ENCODE data around the gene WDR20. TPM values are rescaled to one million over a fixed set of nuclear protein-coding genes. Genes with fewer than 3 reads are reported as not detected.
"Not testable (repeated sequence)": the region's sequence is repeated elsewhere in the genome, so short reads cannot be mapped to it uniquely, and the experiment has no call there.

WDR20 gene
- polyA plus RNA-seq, 1 donor, result 23.2 TPM

DNA sequence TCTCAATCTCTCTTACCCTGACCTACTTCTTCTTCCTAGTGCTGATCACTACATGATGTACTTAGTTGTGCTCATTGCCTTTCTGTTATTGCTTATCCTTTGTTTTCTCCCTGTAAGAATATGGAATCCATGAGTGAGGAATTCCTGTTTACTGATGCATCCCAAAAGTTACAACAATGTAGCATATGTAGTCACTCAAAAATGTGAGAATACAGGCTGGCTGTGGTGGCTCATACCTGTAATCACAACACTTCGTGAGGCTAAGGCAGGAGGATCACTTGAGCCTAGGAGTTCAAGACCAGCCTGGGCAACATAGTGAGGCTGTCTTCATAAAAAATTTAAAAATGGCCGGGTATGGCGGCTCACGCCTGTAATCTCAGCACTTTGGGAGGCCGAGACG is 8.0 kb upstream of the WDR20 start:
- no peak for DNase-seq (ENCODE audit: low read depth)

DNA sequence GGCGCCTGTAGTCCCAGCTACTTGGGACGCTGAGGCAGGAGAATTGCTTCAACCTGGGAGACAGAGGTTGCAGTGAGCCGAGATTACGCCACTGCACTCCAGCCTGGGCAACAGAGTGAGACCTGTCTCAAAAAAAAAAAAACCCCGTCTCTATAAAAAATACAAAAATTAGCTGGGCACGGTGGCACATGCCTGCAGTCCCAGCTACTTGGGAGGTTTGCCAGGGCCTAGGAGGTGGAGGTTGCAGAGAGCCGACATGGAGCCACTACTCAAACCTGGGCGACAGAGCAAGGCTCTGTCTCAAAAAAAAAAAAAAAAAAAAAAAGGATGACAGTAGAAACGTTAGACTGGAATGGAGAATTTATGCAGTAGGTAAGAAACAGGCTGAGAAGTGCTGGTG is 5.7 kb upstream of the WDR20 start:
- not testable (repeated sequence) for DNase-seq (ENCODE audit: low read depth)

DNA sequence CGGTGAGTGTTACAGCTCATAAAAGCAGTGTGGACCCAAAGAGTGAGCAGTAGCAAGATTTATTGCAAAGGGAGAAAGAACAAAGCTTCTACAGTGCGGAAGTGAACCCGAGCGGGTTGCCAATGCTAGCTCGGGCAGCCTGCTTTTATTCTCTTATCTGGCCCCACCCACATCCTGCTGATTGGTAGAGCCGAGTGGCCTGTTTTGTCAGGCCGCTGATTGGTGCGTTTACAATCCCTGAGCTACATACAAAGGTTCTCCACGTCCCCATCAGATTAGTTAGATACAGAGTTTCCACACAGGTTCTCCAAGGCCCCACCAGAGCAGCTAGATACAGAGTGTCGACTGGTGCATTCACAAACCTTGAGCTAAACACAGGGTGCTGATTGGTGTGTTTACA is 5.0 kb upstream of the WDR20 start:
- not testable (repeated sequence) for DNase-seq (ENCODE audit: low read depth)

DNA sequence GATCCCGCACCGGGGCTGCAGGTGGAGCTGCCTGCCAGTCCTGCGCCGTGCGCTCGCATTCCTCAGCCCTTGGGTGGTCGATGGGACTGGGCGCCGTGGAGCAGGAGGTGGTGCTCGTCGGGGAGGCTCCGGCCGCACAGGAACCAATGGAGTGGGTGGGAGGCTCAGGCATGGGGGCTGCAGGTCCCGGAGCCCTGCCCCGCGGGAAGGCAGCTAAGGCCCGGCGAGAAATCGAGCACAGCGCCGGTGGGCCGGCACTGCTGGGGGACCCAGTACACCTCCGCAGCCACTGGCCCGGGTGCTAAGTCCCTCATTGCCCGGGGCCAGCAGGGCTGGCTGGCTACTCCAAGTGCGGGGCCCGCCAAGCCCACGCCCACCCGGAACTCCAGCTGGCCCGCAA is 4.2 kb upstream of the WDR20 start:
- not testable (repeated sequence) for DNase-seq (ENCODE audit: low read depth)

DNA sequence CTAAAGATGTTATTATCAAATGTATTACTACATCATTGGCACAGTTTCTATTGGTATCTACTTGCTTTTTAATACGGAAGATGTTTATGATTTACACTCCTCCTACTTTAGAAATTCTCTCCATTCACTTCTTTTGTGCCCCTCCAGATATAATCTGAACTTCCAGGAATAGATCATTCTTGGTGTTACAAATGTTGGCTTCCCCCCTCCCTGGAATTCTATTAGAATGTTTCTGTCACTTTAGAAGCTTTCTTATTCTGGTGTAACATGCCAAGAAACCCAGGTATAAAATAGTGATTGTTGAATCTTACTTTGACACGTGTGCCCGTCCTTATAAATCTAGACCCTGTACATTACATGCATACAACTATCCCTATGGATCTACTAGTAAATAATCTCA is 1.2 kb upstream of the WDR20 start:
- DNase-seq (ENCODE audit: low read depth), result no peak

DNA sequence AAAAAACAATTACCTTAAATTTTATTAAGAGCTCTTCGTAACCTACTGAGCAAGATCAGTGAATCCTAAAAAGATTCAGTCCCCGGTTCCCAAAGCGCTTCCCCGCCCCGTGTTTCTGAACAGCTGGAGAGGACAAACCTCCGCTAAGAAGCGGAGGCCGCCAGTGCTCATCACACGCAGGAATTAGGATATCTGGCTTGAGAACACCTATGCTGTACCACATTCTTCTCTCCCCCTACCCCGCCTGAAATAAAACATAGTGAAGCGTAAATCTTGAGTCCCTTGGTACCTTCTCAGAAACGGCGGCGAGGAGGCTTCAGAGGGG is 774 bp upstream of the WDR20 start:
- DNase-seq (ENCODE audit: low read depth), result no peak

DNA sequence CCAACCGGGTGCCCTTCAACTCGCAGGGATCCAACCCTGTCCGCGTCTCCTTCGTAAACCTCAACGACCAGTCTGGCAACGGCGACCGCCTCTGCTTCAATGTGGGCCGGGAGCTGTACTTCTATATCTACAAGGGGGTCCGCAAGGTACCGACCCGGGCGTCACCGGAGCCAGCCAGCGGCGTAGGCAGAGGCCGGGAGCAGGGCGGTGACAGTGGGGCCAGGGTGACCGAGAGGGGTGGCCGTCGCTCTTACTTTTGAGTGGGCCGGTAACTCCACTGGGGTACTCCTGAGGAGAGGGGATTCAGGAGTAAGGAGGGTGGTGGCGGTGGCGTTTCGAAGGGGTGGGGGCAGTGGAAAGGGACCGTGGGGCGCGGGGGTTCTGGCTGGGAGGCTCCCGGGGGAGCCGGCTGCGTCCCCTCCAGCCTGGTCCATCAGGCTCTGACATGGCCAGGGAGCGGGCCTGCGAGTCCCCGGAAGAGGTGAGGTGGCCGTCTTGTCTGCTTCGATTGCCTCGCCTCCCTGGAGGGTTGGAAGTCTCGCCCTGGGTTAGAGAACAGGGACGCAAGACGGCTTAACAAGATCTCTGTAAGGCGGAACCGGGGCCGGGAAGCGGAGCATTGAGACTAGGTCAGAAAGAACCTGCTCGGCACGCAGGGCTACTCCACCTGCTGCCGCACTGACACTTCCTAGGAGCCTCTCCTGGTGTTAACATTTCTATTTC is 491 bp downstream of the WDR20 start:
- DNase-seq (ENCODE audit: low read depth), result no peak

DNA sequence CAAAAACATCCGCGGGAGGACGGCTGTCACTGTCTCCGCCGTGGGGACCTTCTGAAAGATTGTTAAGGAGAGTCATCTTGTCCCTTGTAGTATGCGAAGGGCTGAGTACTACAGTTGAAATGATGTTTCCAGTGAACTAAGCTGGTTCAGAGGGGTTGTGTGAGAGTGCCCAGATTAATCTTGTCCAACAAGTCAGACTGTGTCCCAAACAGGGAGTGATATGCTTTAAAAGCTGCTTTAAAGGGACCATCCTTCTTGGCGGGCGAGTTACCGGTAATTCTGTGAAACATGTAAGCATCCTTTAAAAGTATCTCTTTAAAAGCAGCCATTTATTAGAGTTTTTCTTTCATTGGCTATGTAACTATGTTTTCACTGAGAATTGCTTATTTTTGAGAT is 1.1 kb downstream of the WDR20 start:
- no peak for DNase-seq (ENCODE audit: low read depth)

DNA sequence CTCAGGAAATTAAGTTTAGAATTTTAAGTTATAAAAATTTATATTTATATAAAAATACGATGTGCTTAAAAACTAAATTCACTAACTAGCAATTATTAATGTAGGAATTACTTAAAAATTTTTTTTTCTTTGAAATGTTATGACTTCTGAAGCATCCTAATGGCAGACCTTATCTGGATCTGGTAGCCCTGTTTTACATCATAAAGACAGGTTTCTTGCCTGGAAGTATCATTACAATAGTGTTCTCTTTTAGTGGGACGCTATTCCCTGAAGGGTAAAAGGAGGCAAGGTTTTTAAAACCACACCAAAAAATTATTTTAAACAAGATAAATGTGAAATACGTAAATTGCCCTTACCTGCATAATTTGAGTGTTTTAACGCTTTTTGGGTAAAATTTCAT is 2.1 kb downstream of the WDR20 start:
- DNase-seq (ENCODE audit: low read depth), result no peak

DNA sequence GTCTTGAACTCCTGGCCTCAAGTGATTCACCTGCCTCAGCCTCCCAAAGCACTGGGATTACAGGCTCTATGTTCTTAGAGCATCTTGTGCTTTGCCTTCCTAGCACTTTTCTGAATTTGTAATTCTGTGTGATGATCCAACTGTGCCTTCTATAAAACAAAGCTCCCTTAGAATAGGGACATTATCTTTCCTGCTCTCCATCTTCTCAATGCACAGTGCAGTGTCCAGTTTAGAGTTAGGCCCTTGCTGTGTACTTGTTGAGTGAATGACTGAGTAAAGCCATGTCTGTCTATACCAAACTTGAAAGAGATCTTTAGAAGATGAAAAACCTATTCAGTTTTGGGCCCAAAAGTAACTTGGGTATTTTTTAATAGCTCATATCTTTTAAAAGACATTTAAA is 5.2 kb downstream of the WDR20 start:
- DNase-seq (ENCODE audit: low read depth), result no peak

DNA sequence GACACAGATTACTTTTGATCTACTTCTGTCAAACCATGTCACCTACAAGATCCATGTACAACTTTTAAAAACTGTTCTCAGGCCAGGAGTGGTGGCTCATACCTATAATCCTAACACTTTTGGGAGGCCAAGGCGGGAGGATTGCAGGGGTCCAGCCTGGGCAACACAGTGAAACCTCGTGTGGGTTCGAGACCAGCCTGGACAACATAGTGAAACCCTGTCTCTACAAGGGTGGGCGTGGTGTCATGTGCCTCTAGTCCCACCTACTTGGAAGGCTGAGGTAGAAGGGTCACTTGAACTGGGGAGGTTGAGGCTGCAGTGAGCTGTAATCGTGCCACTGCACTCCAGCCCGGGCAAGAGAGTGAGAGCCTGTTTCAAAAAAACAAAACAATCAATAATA is 5.7 kb downstream of the WDR20 start:
- DNase-seq (ENCODE audit: low read depth), result no peak

DNA sequence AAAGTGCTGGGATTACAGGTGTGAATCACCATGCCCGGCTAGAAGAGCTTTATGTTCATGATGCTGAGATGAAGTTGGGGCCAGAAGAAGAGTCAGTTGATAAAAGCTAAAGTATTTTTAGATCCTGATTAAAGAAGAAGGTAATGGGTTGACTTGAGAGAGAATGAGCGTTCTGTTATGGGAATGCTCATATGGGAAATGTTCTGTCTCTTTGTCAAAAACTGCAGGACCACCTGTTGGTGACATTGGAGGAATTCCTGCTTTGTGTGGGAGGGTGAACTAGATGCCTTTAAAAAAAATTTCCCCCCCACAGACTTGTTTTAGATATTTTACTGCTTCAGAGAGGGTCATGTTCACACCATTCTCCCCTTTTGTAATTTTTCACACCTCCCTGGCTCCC is 6.7 kb downstream of the WDR20 start:
- no peak for DNase-seq (ENCODE audit: low read depth)

DNA sequence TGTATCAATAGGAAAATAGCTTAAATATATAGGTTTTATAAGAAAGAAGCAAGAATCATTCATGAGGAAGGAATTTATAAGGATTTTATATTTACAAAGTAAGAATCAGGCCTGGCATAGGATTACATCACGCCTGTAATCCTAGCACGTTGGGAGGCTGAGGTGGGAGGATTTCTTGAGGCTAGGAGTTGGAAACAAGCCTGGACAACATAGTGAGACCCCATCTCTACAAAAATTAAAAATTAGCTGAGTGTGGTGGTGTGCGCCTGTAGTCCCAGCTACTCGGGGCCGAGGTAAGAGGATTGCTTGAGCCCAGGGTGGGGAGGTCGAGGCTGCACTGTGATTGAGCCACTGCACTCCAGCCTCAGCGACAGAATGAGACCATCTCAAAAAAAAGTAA is 10.4 kb downstream of the WDR20 start:
- DNase-seq (ENCODE audit: low read depth), result no peak

DNA sequence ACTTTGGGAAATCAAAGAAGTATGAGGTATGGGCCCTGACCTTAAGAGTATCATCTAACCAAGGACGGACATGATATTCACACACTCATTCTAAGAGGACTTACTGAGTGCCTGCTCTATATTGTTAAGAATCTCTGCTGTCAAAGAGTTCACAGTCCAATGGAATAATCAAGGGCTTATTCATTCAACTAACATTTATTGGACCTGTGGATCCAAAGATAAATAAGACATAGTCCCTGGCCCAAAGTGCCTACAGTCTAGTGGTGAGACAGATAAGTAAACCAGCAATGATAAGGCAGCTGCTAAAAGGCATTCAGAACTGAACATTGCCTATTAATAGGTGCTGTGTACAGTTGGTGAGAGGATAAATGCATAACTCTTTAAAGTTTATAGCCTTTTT is 11.0 kb downstream of the WDR20 start:
- no peak for DNase-seq (ENCODE audit: low read depth)

DNA sequence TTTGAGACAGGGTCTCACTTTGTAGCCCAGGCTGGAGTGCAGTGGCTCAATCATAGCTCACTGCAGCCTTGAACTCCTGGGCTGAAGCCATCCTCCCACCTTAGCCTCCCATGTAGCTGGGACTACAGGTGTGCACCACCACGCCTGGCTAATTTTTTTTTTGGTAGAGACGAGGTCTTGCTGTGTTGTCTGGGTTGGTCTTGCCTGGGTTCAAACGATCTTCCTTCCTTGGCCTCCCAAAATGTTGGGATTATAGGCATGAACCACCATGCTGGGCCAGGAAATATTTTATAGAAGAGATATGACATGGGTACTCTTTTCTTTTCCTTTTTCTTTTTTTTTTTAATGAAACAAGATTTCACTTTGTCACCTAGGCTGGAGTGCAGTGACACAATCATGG is 11.7 kb downstream of the WDR20 start:
- not testable (repeated sequence) for DNase-seq (ENCODE audit: low read depth)

DNA sequence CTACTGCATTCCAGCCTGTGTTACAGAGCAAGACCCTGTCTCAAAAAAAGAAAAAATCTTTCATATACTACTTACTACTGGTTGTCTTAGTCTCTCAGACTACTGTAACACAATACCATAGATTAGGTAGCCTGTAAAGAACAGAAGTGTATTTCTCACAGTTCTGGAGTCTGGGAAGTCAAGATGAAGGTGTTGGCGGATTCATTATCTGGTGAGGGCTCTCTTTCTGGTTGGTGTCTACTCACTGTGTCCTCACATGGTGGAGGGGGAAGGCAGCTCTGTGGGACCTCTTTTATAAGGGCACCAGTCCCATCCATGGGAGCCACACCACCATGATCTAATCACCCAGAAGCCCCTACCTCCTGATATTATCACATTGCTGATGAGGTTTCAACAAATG is 14.4 kb downstream of the WDR20 start:
- DNase-seq (ENCODE audit: low read depth), result no peak

DNA sequence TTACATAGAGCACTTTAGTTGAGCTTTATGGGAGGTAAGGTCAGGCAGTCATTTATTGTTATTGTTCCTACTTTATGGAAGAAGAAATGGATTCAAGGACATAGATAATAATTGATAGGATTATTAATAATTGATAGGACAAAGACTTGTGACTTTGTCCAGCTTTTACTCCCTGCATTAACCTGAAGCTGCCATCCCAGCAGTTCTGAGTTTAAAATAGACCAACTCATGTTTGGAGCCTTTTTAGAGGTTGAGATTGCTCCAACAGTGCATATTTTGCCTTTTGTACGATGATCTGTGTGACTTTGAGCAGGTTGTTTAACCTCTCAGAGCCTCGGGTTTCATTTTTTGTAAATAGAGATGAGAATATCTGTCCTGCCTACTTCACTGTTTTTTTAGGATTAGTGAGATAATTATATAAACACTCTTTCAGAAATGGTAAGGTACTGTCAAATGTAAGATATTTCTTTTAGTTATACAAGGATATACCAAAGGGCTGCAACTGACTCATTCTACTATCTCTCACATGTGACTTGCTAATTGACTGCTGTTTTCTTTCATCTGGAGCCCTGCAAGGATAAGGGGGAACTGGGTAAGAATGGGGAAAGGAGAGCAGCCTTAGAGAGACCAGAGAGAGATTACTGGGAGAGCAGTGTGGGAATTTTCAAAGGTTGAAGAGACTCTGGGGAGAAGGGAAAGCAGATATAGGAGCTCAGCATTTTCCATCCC is 15.3 kb downstream of the WDR20 start:
- DNase-seq (ENCODE audit: low read depth), result no peak

DNA sequence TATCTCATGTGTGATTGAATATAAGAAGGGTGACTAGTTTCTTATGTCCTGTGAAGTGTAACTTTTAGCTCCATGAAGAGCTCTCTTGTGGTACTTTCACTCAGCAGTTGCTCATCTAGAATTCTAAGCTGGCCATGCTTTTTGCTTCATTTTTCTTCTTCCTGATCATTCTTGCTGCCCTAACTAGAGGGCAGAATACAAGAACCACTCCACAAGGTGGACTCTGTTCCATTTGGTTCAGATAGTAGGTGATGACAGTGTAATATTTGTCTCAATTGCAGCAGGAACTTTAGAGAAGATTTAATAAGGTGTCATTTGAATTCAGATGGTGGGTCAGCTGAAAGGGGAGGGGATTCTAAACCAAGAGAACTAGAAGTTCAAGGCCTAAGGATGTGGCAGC is 17.6 kb downstream of the WDR20 start:
- DNase-seq (ENCODE audit: low read depth), result no peak

DNA sequence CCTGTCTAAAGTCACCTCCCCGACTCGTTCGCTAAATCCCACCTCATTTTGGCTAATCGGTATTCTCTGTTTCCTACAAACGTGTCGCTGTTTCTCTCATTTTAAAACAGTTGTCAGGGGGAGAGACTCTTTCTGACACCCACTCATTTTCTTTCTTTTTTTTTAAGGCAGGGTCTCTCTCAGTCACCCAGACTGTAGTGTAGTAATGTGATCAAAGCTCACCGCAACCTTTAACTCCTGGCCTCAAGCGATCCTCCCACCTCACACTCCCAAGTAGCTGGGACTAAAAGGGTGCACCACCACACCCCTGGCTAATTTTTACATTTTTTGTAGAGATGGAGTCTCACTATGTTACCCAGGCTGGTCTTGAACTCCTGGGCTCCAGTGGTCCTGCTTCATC is 19.1 kb downstream of the WDR20 start:
- DNase-seq (ENCODE audit: low read depth), result no peak

DNA sequence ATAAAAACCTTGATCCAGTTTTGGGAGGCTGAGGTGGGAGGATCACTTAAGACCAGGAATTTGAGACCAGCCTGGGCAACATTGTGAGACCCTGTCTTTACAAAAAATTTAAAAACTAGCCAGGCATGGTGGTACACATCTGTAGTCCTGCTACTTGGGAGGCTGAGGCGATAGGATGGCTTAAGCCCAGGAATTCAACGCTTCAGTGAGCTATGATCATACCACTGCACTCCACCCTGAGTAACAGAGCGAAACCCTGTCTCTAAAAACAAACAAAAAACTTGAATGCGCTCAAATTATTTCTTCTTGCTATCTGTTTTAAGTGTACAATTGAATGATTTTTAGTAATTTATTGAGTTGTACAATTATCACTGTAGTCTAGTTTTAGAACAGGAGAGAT is 20.1 kb downstream of the WDR20 start:
- no peak for DNase-seq (ENCODE audit: low read depth)

DNA sequence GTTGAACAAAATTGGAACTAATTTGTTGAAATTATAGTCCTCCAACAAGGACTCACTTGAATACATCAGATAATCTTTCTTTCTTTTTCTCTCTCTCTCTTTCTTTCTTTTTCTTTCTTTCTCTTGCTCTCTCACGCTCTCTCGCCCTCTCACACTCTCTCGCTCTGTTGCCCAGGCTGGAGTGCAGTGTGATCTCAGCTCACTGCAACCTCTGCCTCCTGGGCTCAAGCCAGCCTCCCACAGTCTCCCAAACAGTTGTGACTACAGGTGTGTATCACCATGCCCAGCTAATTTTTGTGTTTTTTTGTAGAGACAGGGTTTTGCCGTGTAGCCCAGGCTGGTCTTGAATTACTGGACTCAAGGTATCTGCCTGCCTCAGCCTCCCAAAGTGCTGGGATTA is 22.8 kb downstream of the WDR20 start:
- no peak for DNase-seq (ENCODE audit: low read depth)

DNA sequence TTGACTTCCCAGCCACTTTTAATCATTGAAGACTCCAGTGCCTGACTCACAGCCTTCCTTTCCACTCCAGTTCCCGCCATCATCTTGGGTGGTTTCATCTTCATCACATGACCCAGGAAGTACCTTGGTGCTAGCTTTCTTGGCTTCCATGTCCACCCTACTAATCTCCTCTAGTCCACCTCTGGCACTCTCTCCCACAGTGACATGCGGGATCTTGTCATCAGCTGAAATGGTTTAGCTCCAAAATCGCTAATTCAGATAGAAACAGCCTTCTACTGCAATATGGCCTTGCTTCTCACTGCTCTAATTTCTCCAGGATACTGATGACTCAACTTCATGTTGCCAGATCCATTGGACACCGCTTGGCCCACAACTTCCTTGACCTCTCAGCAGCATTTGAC is 24.5 kb downstream of the WDR20 start:
- DNase-seq (ENCODE audit: low read depth), result no peak

DNA sequence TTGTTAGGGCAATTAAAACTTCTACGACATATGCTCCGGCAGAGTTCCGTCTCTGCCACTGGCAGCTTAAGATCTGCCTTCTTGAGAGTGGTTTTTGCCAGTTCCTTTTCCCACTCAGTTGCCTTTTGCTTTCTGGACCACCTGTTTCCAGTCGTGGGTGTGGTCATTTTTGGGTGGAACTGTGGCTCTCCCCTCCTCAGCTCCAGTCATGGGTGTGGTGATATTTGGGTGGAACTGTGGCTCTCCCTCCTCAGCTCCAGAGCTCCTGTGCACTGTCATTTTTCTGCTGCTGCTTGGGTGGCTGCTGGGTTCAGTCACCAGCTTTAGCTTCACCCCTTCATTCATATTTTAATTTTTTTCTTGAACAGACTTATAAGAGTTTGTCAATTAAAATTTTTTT is 25.3 kb downstream of the WDR20 start:
- DNase-seq (ENCODE audit: low read depth), result no peak

DNA sequence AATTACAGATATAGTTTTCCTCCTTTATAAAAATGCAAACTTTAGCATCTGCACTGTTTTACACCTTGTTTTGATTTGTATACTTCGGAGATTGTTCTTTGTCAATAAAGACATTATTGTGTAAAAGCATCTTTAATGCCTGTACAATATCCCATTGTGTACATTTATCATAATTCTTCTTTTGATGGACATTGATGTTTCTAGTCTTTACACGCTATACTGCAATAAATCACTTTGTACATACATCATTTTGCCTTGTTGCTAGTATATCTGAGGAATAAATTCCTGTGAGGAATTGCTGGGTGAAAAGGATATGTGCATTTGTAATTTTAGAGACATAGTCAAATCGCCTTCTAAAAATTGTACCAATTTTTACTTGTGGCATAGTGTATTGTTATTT is 30.4 kb downstream of the WDR20 start:
- DNase-seq (ENCODE audit: low read depth), result no peak
